Activated CD8-positive, alpha-beta T cell treated with anti-CD3 and anti-CD28 coated beads for 36 hours (primary cell): ENCODE data around the gene TGFBR2. TPM values are rescaled to one million over a fixed set of nuclear protein-coding genes. Genes with fewer than 3 reads are reported as not detected.
A peak's percentile ranks its signal among the peaks of the same experiment; 100 is the strongest.

Source experiments
- ATAC-seq: fragments of 200-7000 bp; cut with Tn5 transposase; one replicate; pipeline ENCODE4 v1.10.0; 2021; ENCODE audit warnings: mild to moderate bottlenecking, moderate library complexity
- CTCF ChIA-PET: fragments of 350-600 bp; sonication (Branson Sonifier 250); formaldehyde crosslinking; loops from one replicate; lab custom pipeline; 2021; ENCODE audit warnings: antibody characterized with exemption; lab: Charles Lee
- POLR2A ChIA-PET: fragments of 350-600 bp; sonication (Branson Sonifier 250); formaldehyde crosslinking; loops from one replicate; lab custom pipeline; 2021; ENCODE audit warnings: antibody characterized with exemption; lab: Charles Lee
- DNase-seq: peaks from one replicate; pipeline ENCODE4 v3.0.0-alpha.2; 2020
- H3K27ac Mint-ChIP-seq: one replicate; pipeline ENCODE4 v1.8.0; 2021; ENCODE audit warnings: mild to moderate bottlenecking, mixed read lengths
- H3K27me3 Mint-ChIP-seq: one replicate; pipeline ENCODE4 v1.8.0; 2021; ENCODE audit warnings: mixed read lengths
- H3K36me3 Mint-ChIP-seq: one replicate; pipeline ENCODE4 v1.8.0; 2021; ENCODE audit warnings: low read depth, mixed read lengths
- H3K4me1 Mint-ChIP-seq: one replicate; pipeline ENCODE4 v1.8.0; 2021; ENCODE audit warnings: low read depth, mixed read lengths
- H3K4me3 Mint-ChIP-seq: one replicate; pipeline ENCODE4 v1.8.0; 2021; ENCODE audit warnings: mild to moderate bottlenecking, moderate library complexity, mixed read lengths
- H3K9me3 Mint-ChIP-seq: one replicate; pipeline ENCODE4 v1.8.0; 2021; ENCODE audit warnings: mixed read lengths
- intact Hi-C: fragments of 100-400 bp; cut with micrococcal nuclease; formaldehyde crosslinking; loops from one replicate; pipeline ENCODE4 v1.10.0; 2022
- total RNA-seq, 2 experiments: library from RNA; stranded (reverse); gene quantifications; one replicate each; pipeline ENCODE4 v1.2.3, GENCODE V29; 2021
- TF ChIP-seq, protein P1 (sequence below): fragments of 200-600 bp; IDR thresholded peaks from one replicate; pipeline ENCODE4 v1.8.0; 2022; ENCODE audit warnings: antibody characterized with exemption, mild to moderate bottlenecking

The TGFBR2 gene
- total RNA-seq, 2 experiments from 2014 or later = 49.1 to 50.0 TPM

DNA sequence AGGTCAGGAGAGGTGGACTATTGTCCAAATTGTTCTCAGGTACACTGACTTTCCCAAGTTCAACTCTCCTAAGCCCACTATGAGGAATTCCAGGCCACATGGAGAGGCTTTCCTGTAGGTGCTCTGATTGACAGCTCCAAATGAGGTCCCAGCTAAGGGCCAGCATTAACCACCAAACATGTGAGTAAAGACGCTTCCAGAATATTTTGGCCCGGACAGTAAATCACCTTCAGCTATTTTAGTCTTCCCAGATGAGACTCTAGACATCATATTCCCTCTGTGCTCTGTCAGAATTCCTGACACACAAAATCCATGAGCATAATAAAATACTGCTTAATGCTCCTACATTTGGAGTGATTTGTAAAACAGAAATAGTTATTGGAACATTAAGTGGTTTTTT, 135.5 kb downstream of the TGFBR2 start:
- TF ChIP-seq, protein P1, sequence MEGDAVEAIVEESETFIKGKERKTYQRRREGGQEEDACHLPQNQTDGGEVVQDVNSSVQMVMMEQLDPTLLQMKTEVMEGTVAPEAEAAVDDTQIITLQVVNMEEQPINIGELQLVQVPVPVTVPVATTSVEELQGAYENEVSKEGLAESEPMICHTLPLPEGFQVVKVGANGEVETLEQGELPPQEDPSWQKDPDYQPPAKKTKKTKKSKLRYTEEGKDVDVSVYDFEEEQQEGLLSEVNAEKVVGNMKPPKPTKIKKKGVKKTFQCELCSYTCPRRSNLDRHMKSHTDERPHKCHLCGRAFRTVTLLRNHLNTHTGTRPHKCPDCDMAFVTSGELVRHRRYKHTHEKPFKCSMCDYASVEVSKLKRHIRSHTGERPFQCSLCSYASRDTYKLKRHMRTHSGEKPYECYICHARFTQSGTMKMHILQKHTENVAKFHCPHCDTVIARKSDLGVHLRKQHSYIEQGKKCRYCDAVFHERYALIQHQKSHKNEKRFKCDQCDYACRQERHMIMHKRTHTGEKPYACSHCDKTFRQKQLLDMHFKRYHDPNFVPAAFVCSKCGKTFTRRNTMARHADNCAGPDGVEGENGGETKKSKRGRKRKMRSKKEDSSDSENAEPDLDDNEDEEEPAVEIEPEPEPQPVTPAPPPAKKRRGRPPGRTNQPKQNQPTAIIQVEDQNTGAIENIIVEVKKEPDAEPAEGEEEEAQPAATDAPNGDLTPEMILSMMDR = no peak
- H3K4me3 Mint-ChIP-seq = no peak overlapping the region
- intact Hi-C loops = no loop called here
- H3K9me3 Mint-ChIP-seq = no peaks in the 10 kb centered on the region
- ChIA-PET POLR2A (interaction anchor here (0.5 kb wide), 1 partner anchor 141 kb away, joined by 3 read pairs; no protein-coding TSS in a partner anchor), CTCF (interaction anchor here (2.4 kb wide), 1 partner anchor 9 kb away, joined by 11 read pairs; no protein-coding TSS in a partner anchor)
- DNase-seq (no peak), ATAC-seq (no peak)
- no peaks in the 10 kb centered on the region for H3K36me3 Mint-ChIP-seq
- no peaks in the 10 kb centered on the region for H3K27me3 Mint-ChIP-seq
- H3K4me1 Mint-ChIP-seq = peaks cover 32% of the 10 kb centered on the region
- H3K27ac Mint-ChIP-seq = no peak overlapping the region

DNA sequence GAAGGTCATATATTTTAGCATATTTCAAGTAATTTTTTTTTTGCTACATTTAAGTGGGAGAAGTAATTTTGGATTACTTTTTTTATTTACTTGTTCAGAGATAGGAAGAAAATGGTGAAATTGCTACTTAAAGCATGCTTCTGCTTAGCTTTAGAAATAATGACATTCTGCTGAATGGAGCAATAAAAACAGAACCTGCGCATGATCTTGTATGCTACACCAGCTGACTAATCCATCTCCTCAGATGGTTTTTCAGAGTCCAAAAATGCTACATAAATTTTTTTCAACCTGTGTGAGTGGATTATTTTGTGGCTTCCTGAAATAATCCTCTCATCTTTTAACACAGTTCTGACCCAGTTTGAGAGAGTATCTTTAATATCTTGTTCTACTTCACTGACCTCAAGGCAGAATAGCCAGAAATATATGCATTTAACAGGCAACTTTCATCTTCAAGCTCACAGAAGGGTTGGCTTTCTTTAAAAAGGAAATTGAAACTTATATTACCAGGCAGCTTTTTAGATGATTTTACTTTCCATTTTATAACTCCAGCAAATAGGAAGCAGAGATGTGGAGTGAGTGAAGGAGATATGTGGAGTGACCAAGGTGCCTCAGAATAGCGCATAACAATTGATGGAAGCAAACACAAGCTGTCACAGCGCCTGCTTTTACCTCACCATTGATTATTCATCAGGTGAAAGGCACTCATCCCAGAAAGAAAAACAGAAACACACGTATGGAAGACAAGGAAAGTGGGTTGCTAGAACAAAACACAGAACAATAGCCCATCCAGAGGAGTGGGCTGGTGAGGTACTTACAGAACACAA, 136.6 kb downstream of the TGFBR2 start:
- H3K27me3 Mint-ChIP-seq = no peaks in the 10 kb centered on the region
- no peaks in the 10 kb centered on the region for H3K9me3 Mint-ChIP-seq
- no peak overlapping the region for H3K4me3 Mint-ChIP-seq
- DNase-seq (no peak), ATAC-seq (no peak)
- intact Hi-C loops = no loop called here
- peaks cover 32% of the 10 kb centered on the region for H3K4me1 Mint-ChIP-seq
- H3K36me3 Mint-ChIP-seq = no peaks in the 10 kb centered on the region
- TF ChIP-seq, protein P1 = no peak
- POLR2A ChIA-PET = interaction anchor here (0.6 kb wide), 1 partner anchor 1683 kb away, joined by 3 read pairs; no protein-coding TSS in a partner anchor
- H3K27ac Mint-ChIP-seq = peak overlapping the region; percentile 55
- CTCF ChIA-PET = interaction anchor here (1.4 to 2.7 kb wide), 4 partner anchors 8 to 731 kb away, joined by 4 to 11 read pairs (median 8); no protein-coding TSS in a partner anchor
